Measurements from ENCODE around the gene TGFBRAP1. TPM values are rescaled to one million over a fixed set of nuclear protein-coding genes. Genes with fewer than 3 reads are reported as not detected.

Gene TGFBRAP1
- total RNA-seq, 1 donor from 2014 or later = 47.8 TPM

DNA sequence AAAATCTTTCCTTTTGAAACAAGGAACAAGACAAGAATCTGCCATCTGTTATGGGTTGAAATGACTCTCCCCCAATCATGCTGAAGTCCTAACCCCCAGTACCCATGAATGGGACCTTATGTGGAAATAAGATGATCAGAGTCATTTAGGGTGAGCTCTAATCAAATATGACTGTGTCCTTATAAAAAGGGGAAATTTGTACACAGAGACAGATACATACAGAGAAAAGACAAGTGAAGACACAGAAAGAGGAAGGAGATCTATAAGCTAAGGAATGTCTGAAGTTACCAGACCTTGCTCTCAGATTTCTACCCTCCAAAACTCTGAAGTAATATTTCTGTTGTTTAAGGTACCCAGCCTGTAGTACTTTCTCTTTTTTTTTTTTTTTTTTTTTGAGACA, 15.7 kb downstream of the TGFBRAP1 start:
- no peak for DNase-seq

DNA sequence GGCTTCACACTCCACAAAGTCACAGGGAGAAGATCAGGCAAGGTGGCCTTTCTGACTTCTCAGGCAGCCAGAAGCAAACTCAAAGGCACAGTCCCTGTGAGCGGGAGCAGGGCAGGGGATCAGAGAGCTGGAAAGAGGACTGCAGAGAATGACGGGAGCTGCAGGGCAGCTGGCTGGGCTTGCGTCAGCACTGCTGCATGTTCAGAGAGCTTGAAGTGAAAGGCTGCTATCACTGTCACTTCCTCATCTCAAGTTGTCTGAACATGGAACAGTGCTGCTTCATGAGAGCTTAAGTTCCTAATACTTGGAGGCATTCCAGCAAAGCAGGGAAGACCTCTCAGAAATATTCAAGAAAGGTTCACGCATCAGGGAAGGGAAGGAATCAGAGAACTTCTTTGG, 20.4 kb downstream of the TGFBRAP1 start:
- no peak for DNase-seq

DNA sequence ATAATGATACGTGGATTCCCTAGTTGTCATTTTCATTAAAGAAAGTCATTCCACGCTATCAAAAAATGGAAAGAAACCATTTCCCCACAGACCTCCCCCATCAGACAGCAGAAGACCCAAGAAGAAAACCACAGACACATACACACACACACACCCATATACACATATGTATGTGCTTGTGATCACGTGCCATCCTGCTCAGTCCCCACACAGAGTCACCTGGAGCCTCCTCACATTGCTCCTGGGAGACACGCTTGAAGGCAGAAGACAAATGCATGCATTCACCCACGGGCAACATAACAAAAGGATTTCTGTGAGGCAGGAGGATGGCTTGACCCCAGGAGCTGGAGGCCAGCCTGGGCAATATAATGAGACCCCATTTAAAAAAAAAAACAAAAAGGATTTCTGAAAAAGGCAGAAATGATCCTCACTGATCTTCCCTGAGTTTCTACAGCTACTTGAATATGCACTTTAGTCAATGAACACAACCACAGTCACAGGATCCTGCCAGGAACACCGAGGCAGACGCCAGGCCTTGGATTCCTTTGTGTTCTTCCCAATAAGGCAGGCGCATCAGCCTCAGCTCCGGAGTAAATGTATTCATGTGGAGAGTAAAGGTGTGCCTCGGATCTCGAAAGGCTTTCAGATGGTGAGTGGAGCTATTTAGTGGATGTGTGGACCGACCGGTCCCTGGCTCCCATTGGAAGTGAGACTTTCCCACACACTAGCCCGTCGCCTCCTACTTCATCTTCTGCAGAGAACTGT, 21.0 kb downstream of the TGFBRAP1 start:
- no peak for DNase-seq

DNA sequence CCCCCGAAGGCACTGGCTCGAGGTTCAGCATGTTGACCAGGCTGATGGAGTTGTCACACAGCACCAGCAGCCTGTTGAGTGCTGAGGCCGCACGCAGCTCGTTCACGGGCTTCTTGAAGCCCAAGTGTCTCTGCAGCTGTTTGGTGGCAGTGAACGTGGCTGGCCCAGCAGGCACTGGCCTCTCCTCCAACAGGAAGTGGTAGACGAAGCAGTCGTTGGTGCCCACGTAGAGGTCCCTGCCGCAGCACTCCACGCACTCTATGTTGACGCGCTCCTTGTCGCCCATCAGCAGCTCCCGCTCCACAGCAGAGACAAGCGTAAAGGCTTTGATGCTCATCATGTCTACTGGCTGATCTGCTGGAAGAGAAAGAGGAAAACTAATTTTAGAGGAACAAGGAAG, 21.6 kb downstream of the TGFBRAP1 start:
- no peak for DNase-seq

DNA sequence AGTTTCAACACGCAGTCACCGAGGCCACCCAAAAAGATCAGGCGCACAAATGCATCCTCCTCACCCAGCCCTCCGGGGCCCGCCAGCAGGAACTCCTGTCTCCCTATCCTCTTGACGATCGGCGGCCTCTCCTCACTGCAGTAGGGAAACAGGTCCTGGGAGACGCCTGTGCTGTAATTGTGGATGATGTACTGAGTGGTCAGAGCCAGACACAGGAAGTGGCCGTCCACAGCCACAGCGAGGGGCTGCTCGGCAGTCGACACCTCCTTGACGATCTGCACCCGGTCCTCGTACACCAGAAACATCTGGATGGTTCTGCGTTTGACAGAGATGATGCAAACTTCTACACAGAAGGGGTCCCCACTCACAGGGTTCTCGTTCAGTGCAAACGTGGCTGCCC, 22.0 kb downstream of the TGFBRAP1 start:
- no peak for DNase-seq

DNA sequence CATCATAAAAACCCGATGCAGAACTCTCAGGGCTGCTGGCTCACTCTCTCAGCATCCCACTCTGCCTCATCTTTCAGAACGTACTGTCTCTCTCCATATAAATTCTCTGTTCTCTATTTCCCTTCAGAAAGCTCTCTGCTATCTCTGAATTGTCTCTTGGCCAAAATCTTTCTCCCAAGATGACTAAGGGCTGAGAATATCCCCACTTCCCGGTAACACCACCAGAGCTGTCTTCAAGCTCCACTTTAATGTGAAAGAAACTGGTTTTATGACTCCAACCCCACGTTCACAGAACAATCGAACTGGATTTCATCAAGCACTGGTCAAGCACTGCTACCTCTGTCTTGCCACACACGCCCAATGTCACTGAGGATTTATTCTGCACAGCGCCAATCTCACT, 22.4 kb downstream of the TGFBRAP1 start:
- no peak for DNase-seq

DNA sequence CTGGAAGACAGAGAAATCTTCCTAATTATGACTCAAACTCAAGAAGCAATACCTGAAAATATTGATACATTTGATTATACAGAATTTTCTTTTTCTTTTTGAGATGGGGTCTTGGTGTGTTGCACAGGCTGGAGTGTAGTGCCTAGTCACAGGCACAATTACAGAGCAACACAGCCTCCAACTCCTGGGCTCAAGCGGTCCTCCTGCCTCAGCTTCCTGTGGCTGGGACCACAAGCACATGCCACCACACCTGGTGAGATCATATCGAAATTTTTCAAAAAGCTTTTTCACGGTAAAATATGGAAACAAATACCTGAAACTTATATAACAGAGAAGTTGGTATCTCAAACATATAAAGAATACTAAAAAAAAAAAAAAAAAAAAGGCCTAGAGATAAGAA, 27.9 kb downstream of the TGFBRAP1 start:
- DNase-seq = no peak

DNA sequence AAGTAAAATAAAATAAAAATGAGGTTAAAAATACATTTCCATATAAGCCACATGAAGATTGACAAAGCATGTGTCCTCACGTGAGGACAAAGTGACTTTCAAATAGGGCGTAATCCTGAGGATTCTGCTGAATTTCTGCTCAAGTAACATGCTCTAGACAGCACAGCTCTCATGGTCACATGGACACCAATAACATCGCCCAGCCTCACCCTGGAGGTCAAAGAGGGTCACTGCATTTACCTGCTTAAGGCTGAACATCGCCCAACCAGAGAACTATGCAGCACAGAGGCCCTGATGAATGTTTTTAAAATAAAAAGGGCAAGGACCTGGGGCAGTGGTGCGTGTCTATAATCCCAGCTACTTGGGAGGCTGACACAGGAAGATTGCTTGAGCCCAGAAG, 30.2 kb downstream of the TGFBRAP1 start:
- no peak for DNase-seq

DNA sequence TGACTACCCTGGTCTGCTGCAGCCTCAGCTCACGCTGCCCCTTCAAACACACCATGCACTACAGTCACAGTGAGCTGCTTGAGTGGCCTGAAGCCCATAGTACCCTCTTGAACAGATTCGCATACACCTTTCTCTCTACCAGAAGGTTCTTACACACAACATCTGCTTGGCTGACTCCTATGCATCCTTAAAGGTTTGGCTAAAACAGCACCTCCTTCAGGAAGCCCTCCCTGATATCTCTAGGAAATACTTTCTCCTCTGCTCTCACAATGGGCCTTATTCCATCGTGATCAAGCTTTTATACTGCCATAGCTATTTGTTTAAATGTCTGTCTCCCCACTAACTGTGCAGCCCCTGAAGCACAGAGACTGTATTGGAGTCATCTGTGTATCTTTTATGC, 31.5 kb downstream of the TGFBRAP1 start:
- no peak for DNase-seq

DNA sequence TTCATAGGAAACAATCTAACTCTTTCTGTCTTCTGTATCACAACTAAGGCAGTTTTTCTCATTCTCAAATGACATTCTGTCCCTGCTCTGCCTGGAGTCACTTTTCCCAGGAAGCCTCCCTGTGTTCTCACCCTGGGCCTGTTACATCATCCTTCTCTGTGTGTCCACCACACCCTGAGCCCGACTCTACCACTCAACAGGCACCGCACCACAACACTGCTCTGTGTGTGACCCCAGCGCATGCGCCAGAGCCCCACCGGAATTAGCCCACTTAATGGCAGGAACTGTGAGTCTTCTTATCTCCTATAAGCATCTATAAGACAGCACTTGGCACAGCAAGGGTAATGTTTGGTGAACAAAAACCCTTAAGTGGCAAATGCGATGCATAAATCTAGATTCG, 32.3 kb downstream of the TGFBRAP1 start:
- DNase-seq = no peak

DNA sequence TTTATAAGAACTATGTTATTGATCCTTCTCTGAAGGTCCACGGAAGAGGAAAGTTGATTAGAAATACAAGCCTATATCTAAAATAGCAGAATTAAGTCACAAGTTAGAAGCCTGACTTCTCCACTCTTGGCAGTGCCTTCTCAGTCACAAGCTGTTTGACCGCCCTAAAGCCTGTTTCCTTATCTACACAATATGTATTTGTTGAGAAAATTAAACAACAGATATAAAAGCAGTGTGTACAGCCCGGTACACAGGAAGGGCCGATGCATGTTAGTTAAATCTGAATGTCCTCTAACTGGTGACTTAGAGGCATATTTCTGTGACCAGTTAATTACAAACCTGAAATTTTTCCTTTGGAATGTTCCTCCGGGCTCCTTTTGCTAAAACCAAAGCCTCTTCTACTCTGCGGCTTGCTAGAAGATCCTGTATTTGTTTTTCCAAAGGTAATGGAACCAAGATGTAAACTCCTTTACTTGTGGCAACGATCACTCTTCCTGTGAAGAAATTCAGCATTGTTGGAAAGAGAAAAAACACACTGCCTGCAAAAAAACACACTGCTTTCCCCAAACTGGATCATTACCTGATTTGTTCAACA, 33.4 kb downstream of the TGFBRAP1 start:
- no peak for DNase-seq

DNA sequence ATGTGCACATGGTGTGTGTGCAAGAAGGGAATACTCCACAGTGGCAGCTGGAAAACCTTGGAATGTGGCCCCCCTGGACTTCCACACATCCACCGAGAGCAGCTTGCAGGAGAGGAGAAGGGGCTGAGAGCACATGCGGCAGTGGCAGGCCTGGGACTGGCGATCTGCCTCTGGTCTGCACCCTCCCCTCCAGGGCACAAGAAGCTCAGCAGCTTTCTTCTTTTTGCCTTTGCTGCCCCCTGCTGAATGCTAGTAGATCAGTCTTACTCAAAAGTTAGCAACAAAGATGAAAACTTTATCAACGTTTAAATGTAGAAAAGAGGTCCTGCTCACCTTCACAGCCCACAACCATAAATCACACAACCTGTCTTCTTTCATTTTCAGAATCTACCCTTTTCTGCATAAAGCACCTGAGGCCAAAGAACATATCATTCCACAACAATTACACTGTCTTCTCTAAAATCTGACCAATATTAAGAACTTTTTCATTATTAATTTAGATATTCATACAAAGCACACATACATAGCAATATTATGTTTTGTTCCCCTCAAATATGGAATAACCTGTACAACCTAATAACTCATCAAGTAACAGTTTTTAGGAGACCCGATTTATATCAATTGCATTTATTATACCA, 34.6 kb downstream of the TGFBRAP1 start:
- peak; percentile 77 for DNase-seq

DNA sequence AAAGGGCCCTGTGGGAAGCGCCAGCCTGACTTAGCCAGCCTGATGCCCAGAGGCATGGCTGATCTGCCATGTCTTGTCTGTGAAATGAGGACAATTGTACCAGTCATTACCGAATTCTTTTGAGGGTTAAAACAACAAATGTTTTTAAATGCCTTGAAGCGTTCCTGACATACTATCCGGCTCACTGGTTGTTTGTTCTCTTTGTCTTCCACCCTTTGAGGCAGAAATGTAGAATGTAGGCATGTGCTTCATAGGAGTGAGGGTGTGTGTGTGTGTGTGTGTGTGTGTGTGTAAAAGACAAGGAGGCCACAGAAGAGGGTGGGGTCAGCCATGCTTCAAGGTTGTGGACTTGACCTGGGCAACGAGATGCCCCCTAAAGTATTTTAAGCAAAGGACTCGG, 35.5 kb downstream of the TGFBRAP1 start:
- DNase-seq = no peak

DNA sequence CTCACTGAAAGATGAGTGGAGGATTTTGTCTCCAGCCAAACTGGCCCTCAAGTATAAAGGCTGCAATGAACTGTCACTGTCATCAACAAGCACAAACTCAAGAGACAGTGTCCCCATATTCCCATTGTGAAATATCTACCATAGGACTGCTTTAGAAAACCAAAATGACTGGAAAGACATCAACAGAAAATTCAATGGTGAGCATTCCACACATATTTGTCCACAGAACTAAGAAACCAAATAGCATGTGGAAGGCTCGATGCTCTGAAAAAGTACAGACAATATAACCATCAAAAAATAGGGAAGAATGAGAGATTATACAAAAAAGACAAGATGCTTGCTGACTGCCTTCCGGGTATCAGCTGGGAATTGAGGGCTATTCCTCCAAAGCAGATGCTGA, 37.6 kb downstream of the TGFBRAP1 start:
- no peak for DNase-seq

DNA sequence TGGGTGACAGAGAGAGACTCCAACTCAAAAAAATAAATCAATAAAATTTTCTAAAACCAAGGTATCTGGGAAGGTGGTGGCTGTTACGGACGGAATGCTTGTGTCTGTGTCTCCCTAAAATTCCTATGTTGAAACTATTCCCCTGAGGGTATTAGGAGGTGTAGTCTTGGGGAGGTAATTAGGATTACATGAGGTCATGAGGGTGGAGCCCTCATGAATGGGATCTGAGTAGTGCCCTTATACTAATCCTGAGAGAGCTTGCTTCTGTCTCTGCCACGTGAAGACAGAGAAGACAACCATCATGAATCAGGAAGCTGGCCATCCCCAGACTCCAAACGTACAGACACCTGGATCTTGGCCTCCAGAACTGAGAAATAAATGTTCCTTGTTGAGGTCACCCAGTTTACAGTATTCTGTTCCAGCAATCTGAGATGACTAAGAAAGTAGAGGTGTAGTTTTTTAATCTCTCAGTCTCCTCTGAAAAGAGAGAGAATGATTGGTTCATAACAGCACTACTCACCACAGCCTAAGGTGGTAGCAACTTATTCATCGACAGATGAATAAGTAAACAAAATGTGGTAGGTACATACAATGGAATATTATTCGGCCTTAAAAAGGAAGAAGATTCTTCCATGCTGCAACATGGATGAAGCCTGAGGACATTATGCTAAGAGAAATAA, 38.4 kb downstream of the TGFBRAP1 start:
- DNase-seq = no peak

DNA sequence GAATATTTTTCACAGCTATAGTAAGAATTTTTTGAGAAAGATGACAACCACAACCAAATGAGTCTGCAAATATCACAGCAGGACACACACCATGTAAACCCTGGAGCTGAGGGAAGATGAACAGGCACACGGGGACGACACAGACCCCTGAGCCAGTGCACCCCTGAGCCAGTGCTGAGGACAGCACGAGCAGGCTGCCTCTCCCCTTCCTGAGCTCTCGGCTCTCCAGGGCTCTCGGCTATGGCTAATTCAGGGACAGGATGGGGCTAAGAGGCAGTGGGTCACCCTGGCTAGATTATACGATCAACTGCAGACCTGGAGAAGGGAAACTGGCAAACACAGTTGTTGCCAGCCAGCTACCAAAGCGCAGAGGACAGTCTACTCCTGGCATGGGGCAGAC, 41.4 kb downstream of the TGFBRAP1 start:
- no peak for DNase-seq

DNA sequence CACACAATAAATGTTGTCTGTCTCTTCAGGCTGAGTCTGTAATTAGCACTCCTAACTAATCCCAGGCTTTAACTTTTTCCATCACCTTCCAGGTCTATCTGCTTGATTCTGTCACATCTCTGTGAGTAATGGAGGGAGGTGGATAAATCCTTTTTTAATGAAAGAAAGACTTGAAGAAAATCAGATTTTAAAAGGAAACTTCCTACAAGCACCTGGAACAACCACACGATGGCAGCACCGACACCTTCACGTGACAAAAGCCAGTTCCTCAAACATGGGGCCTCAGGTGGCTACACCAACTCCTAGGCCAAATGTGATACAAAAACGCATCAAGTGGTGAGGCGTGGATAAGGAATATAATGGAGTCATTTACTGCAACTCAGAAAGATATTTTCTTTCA, 41.8 kb downstream of the TGFBRAP1 start:
- peak; percentile 76 for DNase-seq

DNA sequence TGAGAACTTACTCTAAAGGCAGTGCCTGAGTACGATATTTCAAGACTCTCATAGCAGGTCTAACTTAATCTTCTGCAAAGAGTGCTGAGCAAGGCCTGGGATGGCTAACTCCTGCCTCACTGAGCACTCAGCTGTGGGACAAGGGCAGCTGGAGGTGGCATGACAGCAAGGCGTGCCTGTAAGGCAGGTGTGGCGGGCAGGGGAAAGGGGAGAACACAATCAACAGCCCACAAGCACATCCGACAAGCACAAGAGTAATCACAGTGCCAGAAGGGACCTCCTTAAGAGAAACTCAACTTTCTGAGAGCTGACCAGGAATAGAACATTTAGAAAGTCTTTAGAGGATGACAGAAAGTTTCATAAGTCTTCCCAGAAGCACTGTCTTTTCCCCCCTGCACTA, 46.0 kb downstream of the TGFBRAP1 start:
- DNase-seq = no peak

DNA sequence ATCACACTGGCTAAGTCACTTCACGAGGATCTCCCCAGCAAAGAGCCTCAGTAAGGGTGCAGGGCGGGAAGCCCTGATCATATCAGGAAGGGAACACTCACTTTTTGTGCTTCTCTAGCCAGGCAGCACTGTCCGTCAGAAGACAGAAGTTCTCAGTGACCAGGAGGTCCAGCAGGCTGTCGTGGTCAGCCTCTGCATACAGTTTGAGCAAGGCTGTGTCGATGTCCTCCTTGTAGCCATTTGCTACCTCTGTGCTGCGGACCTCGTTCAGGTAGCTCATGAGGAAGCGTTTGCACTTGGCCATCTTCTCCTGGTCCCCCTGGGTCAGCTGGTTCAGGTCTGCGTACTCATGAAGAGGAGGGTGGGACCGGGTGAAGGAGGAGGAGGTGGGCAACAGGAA, 49.3 kb downstream of the TGFBRAP1 start:
- no peak for DNase-seq

DNA sequence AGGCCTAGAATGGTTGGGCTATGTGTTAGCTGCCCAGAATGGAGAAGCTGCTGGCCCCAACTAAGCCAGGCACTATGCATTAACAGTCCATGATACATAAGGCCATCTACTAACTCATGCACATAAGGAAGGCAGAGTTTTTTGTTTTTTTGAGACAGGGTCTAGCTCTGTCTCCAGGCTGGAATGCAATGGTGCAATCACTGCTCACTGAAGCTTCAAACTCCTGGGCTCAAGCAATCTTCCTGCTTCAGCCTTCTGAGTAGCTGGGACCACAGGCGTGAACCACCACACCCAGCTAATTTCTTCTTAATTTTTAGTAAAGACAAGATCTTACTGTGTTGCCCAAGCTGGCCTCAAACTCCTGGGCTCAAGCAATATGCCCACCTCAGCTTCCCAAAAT, 50.4 kb downstream of the TGFBRAP1 start:
- no peak for DNase-seq

DNA sequence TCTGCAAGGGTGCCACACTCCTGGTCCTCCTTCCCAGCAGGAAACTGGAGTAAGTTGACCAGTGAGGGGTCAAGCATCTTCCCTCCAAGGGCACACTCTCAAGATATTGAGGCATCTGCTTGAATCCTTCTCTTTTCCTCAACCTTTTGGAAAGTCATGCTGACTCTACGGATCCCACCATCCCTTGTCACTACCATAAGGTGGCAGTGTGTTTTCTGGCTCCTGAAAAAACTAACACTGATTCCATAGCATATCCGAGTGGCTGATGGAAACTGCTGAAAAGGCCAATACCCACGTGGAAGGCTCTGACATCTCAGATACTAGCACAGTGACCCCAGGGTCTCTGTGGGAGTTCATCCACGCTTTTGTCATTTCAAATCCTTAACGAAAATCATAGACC, 50.9 kb downstream of the TGFBRAP1 start:
- DNase-seq = no peak

DNA sequence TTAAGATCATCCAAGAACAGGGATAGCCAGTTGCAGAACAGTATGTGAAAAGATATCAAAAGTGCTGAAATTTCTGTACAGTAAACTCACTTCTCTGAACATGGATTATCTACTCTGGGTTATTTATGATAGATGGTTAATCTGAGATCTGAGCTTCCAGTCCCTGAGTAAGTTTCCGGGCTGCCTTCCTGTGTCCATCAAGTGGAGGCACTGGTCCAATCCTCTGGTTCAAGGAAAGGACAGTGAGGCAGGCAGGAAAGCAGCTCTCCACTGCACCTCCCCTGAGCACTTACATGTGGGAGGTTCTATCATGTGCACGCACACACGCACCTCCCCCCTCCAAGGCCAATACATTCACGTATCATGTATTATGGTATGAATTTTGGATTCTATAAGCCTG, 55.5 kb downstream of the TGFBRAP1 start:
- DNase-seq = peak; percentile 83

DNA sequence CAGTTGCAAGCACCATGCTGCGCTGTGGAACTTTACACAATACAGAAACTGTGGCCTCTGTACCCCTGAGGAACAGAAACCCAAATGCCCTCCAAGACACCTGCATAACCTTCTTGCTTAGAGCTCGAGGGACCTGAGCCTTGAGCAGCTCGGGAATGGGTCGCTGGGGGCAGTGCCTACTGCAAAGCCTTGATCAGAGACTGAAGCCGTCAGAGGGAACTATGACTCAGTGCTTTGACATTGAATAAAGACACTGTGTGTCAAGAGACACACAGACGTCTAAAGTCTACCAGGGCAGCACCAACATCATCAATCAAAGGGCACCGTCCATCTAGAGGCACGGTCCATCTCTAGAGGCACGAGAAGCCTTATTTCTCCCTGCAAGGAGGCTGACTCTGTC, 57.4 kb downstream of the TGFBRAP1 start:
- DNase-seq = no peak
